NCI-H2107 treated with DMSO at 0.1 percent for 48 hours (cell line): ENCODE results near the gene OR2T2.
"Not testable (repeated sequence)": the region's sequence is repeated elsewhere in the genome, so short reads cannot be mapped to it uniquely, and the experiment has no call there.

Source experiments
- DNase-seq: peaks from one replicate; lab custom pipeline; 2025; ENCODE audit not compliant: unreplicated experiment; lab: John Stamatoyannopoulos, UW

Gene OR2T2

GRCh38 chr1:248449821-248450465 is 4.5 kb downstream of the OR2T2 start:
- DNase-seq = not testable (repeated sequence)

GRCh38 chr1:248450466-248451145 is 5.2 kb downstream of the OR2T2 start:
- DNase-seq = not testable (repeated sequence)

GRCh38 chr1:248453619-248454018 is 8.2 kb downstream of the OR2T2 start:
- not testable (repeated sequence) for DNase-seq

- DNase-seq = not testable (repeated sequence)
These were observed 9.6 kb downstream of the OR2T2 start for GRCh38 chr1:248455045-248455444.

DNA sequence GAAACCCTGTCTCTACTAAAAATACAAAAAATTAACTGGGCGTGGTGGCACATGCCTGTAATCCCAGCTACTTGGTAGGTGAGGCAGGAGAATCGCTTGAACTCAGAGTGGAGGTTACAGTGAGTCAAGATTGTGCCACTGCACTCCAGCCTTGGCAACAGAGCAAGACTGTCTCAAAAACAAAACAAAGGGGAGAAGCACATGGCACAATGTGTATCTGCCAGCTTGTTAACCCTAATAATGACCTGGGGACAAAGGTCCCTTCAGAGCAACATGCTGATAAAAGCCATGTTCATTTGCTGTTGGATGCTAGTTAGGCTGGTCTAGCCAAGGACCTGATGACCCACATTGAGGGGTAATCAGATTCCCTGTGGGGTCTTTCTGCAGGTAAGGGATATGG is 11.2 kb downstream of the OR2T2 start:
- DNase-seq = not testable (repeated sequence)

DNA sequence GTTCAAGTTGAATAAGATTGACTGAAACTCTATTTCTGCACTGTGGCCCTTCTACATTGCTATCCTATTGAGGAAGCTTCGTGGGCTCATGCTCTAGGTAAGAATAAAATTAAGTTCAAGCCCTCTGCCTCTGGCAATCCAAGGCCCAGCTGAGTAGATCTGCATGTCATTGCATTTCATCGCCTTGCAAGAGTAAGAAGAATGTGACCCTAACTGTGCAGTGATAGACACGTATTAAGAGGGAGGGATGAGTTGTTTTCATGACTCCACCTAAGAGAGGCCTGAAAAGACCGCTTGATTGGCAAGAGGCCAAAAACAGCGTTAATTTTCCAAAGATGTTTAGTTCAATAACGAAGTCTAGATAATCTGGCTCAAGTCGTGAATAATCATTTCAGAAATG is 13.7 kb downstream of the OR2T2 start:
- not testable (repeated sequence) for DNase-seq

- DNase-seq = no peak
These were observed 25.7 kb downstream of the OR2T2 start for GRCh38 chr1:248471154-248471553.

DNA sequence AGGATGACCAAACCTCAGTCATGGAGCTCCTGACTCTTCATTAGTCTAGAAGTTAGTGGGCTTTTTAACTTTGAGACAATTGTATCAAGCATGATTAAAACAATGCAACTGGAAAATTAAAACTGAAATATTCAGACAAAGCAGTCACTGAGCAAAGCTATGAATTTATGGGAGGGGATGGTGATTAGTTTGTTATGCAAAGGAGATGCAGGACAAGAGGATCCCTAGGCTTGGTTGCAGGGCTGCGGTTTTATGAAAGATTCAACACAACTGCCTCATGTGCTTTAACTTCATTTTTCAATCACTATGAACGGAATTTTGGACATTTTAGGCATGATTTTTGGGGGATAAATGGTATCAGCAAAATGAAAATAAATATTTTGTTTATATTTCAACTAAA is 26.7 kb downstream of the OR2T2 start:
- not testable (repeated sequence) for DNase-seq

DNA sequence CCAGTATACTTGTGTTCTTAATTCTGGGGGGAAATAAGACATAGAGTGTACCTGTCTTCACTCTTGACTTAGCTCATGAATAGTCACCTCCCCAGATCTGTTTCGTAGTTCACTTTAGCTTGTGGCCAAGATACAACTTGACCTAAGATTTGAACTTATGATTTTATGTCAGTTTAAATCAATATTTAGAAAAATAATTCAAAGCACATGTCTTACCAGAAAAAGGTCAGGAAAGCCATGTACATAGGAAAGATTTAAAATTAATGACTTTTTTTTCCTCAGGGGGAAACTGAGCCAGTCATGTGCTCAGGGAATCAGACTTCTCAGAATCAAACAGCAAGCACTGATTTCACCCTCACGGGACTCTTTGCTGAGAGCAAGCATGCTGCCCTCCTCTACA is 27.6 kb downstream of the OR2T2 start, which contains the start of gene OR2T3:
Gene OR2T3 (plus strand): TSS at position 301 of the 400 bp plus-strand sequence. CDS start 0 bp downstream, at position 301.
- not testable (repeated sequence) for DNase-seq

- DNase-seq = not testable (repeated sequence)
These were observed 30.2 kb downstream of the OR2T2 start for GRCh38 chr1:248475660-248476059.

- not testable (repeated sequence) for DNase-seq
These were observed 36.5 kb downstream of the OR2T2 start for GRCh38 chr1:248481686-248482579.

- DNase-seq = not testable (repeated sequence)
These were observed 42.9 kb downstream of the OR2T2 start, which contains the start of gene OR2T5 for GRCh38 chr1:248488289-248488688. Gene OR2T5, plus strand, starts transcription at chr1:248488589. Its CDS starts 0 bp downstream, at chr1:248488589.

GRCh38 chr1:248496661-248497060 is 51.2 kb downstream of the OR2T2 start:
- DNase-seq = not testable (repeated sequence)

GRCh38 chr1:248500305-248501035 is 55.0 kb downstream of the OR2T2 start:
- DNase-seq = not testable (repeated sequence)
